A549 (cell line): Measurements from ENCODE around the gene CSTPP1.

ENCODE experiments used
- CTCF ChIP-seq: fragments of >200 bp; sonication (Bioruptor Twin); formaldehyde crosslinking; IDR thresholded peaks from 3 replicates; pipeline ENCODE4 v1.5.1; 2016
- MAX ChIP-seq: IDR thresholded peaks from 2 replicates; pipeline ENCODE4 v1.6.1; 2012
- MYC ChIP-seq: IDR thresholded peaks from 2 replicates; pipeline ENCODE4 v1.6.1; 2012; ENCODE audit warnings: mild to moderate bottlenecking, inconsistent platforms, low read length, improper control_type of control experiment, borderline replicate concordance
- NR3C1 ChIP-seq: fragments of >200 bp; sonication (Bioruptor Twin); formaldehyde crosslinking; IDR thresholded peaks from 3 replicates; pipeline ENCODE4 v1.6.1; 2017
- PBX3 ChIP-seq: IDR thresholded peaks from 2 replicates; pipeline ENCODE4 v1.6.1; 2012
- POLR2A ChIP-seq: IDR thresholded peaks from 2 replicates; pipeline ENCODE4 v1.6.1; 2012; ENCODE audit warnings: mild to moderate bottlenecking, low read length
- SMC3 ChIP-seq: fragments of >200 bp; sonication (Bioruptor Twin); formaldehyde crosslinking; IDR thresholded peaks from 3 replicates; pipeline ENCODE4 v1.6.1; 2018; ENCODE audit warnings: inconsistent platforms
- USF2 ChIP-seq: fragments of 450-650 bp; IDR thresholded peaks from 2 replicates; pipeline ENCODE4 v1.6.1; 2014; ENCODE audit warnings: antibody characterized with exemption

GRCh38 chr11:47171856-47172255 is 235.3 kb downstream of the CSTPP1 start:
- TF ChIP-seq POLR2A (no peak), MYC (no peak), MAX (no peak), USF2 (no peak), SMC3 (no peak), PBX3 (no peak), CTCF (no peak), NR3C1 (no peak)
